HepG2 (cell line): ENCODE measurements around the gene ARG1. TPM values are rescaled to one million over a fixed set of nuclear protein-coding genes. Genes with fewer than 3 reads are reported as not detected.

Experiments
- HNRNPUL1 ChIP-seq: fragments of 200-400 bp; formaldehyde crosslinking; IDR thresholded peaks from 2 replicates; pipeline ENCODE4 v1.6.1; 2017; ENCODE audit warnings: low read depth, mild to moderate bottlenecking, low read length, moderate library complexity
- KLF16 ChIP-seq, 2 experiments: sonication (generic) in 1 of 2; formaldehyde crosslinking in 1 of 2; IDR thresholded peaks; 2 replicates each; pipeline versions ENCODE4 v1.6.1 to v1.8.0; 2016 to 2023; ENCODE audit warnings: missing genetic modification reagents in 2 of 2, missing compliant biosample characterization in 1 of 2
- KLF9 ChIP-seq: IDR thresholded peaks from 2 replicates; pipeline ENCODE4 v1.6.1; 2016; ENCODE audit warnings: low read depth
- MED13 ChIP-seq: sonication (generic); formaldehyde crosslinking; IDR thresholded peaks from 2 replicates; pipeline ENCODE4 v1.5.0; 2020; ENCODE audit warnings: missing genetic modification reagents
- MYC ChIP-seq: sonication (generic); formaldehyde crosslinking; IDR thresholded peaks from 2 replicates; pipeline ENCODE4 v1.9.0; 2021; ENCODE audit warnings: missing genetic modification reagents, borderline replicate concordance
- NCOA1 ChIP-seq: sonication (generic); formaldehyde crosslinking; IDR thresholded peaks from 2 replicates; pipeline ENCODE4 v1.9.0; 2021; ENCODE audit warnings: missing genetic modification reagents
- NFIB ChIP-seq: sonication (generic); formaldehyde crosslinking; IDR thresholded peaks from 2 replicates; pipeline ENCODE4 v1.9.0; 2021; ENCODE audit warnings: missing genetic modification reagents, mild to moderate bottlenecking, borderline replicate concordance
- NRL ChIP-seq: sonication (generic); formaldehyde crosslinking; IDR thresholded peaks from 2 replicates; pipeline ENCODE4 v1.5.0; 2020; ENCODE audit warnings: missing genetic modification reagents, mild to moderate bottlenecking, moderate library complexity, borderline replicate concordance
- PHB2 ChIP-seq: fragments of 450-650 bp; IDR thresholded peaks from 2 replicates; pipeline ENCODE4 v1.6.1; 2018; ENCODE audit not compliant: partially characterized antibody
- SAFB2 ChIP-seq: sonication (generic); formaldehyde crosslinking; IDR thresholded peaks from 2 replicates; pipeline ENCODE4 v1.5.1; 2020; ENCODE audit warnings: missing genetic modification reagents, low read depth, mild to moderate bottlenecking, borderline replicate concordance
- SAP130 ChIP-seq: IDR thresholded peaks from 2 replicates; pipeline ENCODE4 v1.6.1; 2016; ENCODE audit warnings: low read depth
- SKI ChIP-seq: fragments of 450-650 bp; IDR thresholded peaks from one replicate; pipeline ENCODE4 v1.6.1; 2018; ENCODE audit warnings: mild to moderate bottlenecking; ENCODE audit not compliant: partially characterized antibody
- SPEN ChIP-seq: sonication (generic); formaldehyde crosslinking; IDR thresholded peaks from 2 replicates; pipeline ENCODE4 v1.5.1; 2020; ENCODE audit warnings: low read depth, mild to moderate bottlenecking, missing genetic modification reagents
- SUZ12 ChIP-seq: fragments of 150-350 bp; IDR thresholded peaks from 2 replicates; pipeline ENCODE4 v1.6.1; 2014; ENCODE audit warnings: low read depth, low read length
- TCF7 ChIP-seq: sonication (generic); IDR thresholded peaks from 2 replicates; pipeline ENCODE4 v1.6.1; 2016; ENCODE audit warnings: antibody characterized with exemption, low read depth
- ZMYM3 ChIP-seq: sonication (generic); formaldehyde crosslinking; IDR thresholded peaks from 2 replicates; pipeline ENCODE4 v1.5.1; 2020; ENCODE audit warnings: mild to moderate bottlenecking, missing genetic modification reagents
- ZNF160 ChIP-seq: sonication (generic); formaldehyde crosslinking; IDR thresholded peaks from 2 replicates; pipeline ENCODE4 v1.8.0; 2022; ENCODE audit warnings: mild to moderate bottlenecking, inconsistent platforms, missing genetic modification reagents
- ZNF282 ChIP-seq: fragments of 450-650 bp; IDR thresholded peaks from 2 replicates; pipeline ENCODE4 v1.6.1; 2018; ENCODE audit not compliant: partially characterized antibody
- ZNF317 ChIP-seq: sonication (generic); formaldehyde crosslinking; IDR thresholded peaks from 2 replicates; pipeline ENCODE4 v1.5.0; 2020; ENCODE audit warnings: mild to moderate bottlenecking, missing genetic modification reagents
- ZNF331 ChIP-seq: sonication (generic); formaldehyde crosslinking; IDR thresholded peaks from 2 replicates; pipeline ENCODE4 v1.4.0; 2020; ENCODE audit warnings: missing genetic modification reagents
- ZNF546 ChIP-seq: sonication (generic); formaldehyde crosslinking; conservative IDR thresholded peaks from 2 replicates; pipeline ENCODE4 v1.8.1; 2023; ENCODE audit warnings: mild to moderate bottlenecking, missing genetic modification reagents
- ZNF724P ChIP-seq: sonication (generic); formaldehyde crosslinking; IDR thresholded peaks from 2 replicates; pipeline ENCODE4 v1.8.0; 2022; ENCODE audit warnings: missing genetic modification reagents, borderline replicate concordance
- ZSCAN21 ChIP-seq: sonication (generic); formaldehyde crosslinking; IDR thresholded peaks from 2 replicates; pipeline ENCODE4 v1.8.0; 2022; ENCODE audit warnings: mild to moderate bottlenecking, missing genetic modification reagents, moderate library complexity, borderline replicate concordance
- polyA plus RNA-seq, 8 experiments: library from polyadenylated mRNA; depleted of rRNA in 3 of 8; stranded (reverse) in 7 of 8; unstranded in 1 of 8; fragments of >200 nt; fragmentation: Illumina TruSeq in 4 of 8; extraction: Trizol in 4 of 8; gene quantifications; 2 replicates each; pipeline versions ENCODE4 v1.2.1 to v1.2.3, GENCODE V29; 2011 to 2016; ENCODE audit warnings: low read depth in 4 of 8, missing spikeins in 1 of 8, mixed read lengths in 1 of 8; ENCODE audit not compliant: insufficient read depth in 1 of 8
- total RNA-seq, 5 experiments: library from RNA; depleted of rRNA; stranded (reverse); fragments of >200 nt; fragmentation: Illumina TruSeq; extraction: Trizol; gene quantifications; 2 replicates each; pipeline ENCODE4 v1.2.3, GENCODE V29; 2016; ENCODE audit warnings: low read depth in 1 of 5
- TF ChIP-seq, protein P1 (sequence below): sonication (generic); formaldehyde crosslinking; conservative IDR thresholded peaks from 2 replicates; pipeline ENCODE4 v1.8.0; 2022; ENCODE audit warnings: mild to moderate bottlenecking, moderate library complexity, missing genetic modification reagents
- TF ChIP-seq, protein P2 (sequence below): sonication (generic); formaldehyde crosslinking; IDR thresholded peaks from 2 replicates; pipeline ENCODE4 v1.8.1; 2022; ENCODE audit warnings: mild to moderate bottlenecking, missing genetic modification reagents
- TF ChIP-seq, protein P3 (sequence below): sonication (generic); formaldehyde crosslinking; IDR thresholded peaks from 2 replicates; pipeline ENCODE4 v1.8.0; 2023; ENCODE audit warnings: mild to moderate bottlenecking, missing genetic modification reagents
- TF ChIP-seq, protein P4 (sequence below): sonication (generic); formaldehyde crosslinking; IDR thresholded peaks from 2 replicates; pipeline ENCODE4 v1.4.0; 2020; ENCODE audit warnings: mild to moderate bottlenecking, missing genetic modification reagents

ARG1 gene
- total and polyA plus RNA-seq, 2 of the 13 experiments (the other 11 are each of a cell fraction or from before 2014, with no cell fraction given): 2.2 to 11.2 TPM

DNA sequence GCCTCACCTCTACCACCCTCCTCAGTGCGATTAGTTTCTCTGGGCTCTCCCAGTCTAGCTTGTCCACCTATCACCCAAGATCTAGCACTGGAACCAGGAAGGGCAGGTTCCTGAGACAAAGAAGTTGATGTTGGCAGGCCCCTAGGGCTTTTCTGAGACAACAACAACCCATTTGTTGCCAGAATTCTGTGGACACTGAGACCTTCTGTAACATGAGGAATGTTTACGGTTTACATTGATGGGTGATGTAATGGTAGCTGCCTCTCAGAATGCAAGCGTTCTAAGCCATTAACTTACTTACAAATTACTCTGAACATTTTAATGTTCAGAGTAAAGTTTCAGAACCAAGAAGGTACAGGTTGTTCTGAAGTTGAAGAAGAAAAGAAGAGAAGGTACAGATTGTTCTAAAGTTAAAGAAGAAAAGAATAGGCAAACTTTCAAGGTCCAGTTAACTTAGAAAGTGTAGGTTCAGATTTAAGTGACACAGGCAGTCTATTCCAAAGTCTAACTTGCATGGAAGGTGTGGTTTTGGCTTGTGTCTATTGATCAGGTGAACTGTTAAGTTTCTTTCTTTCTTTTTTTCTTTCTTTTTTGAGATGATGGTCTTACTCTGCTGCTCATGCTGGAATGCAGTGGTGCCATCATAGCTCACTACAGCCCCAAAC lies 58.7 kb downstream of the ARG1 start (continued):
- no peak for TF ChIP-seq PHB2
- TF ChIP-seq KLF9: no peak
- TF ChIP-seq ZNF724P (CRISPR knock-in tag): no peak
- TF ChIP-seq MED13 (CRISPR knock-in tag): no peak
- no peak for TF ChIP-seq NCOA1 (CRISPR knock-in tag)
- no peak for TF ChIP-seq MYC (CRISPR knock-in tag)
- no peak for TF ChIP-seq TCF7
- TF ChIP-seq ZNF282: no peak
- 0 out of 2 replicates have a peak, but pooled peaks have one; percentile 36 for TF ChIP-seq ZNF546 (CRISPR knock-in tag)
- TF ChIP-seq SPEN (CRISPR knock-in tag): no peak
- TF ChIP-seq NFIB (CRISPR knock-in tag): no peak
- peak in 1 of 2 experiments; percentile 43; a peak in 1 of 4 replicates for TF ChIP-seq KLF16 (CRISPR knock-in tag; IDR thresholded peaks at IDR 0.05)
- TF ChIP-seq, protein P1, sequence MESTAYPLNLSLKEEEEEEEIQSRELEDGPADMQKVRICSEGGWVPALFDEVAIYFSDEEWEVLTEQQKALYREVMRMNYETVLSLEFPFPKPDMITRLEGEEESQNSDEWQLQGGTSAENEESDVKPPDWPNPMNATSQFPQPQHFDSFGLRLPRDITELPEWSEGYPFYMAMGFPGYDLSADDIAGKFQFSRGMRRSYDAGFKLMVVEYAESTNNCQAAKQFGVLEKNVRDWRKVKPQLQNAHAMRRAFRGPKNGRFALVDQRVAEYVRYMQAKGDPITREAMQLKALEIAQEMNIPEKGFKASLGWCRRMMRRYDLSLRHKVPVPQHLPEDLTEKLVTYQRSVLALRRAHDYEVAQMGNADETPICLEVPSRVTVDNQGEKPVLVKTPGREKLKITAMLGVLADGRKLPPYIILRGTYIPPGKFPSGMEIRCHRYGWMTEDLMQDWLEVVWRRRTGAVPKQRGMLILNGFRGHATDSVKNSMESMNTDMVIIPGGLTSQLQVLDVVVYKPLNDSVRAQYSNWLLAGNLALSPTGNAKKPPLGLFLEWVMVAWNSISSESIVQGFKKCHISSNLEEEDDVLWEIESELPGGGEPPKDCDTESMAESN (CRISPR knock-in tag): no peak
- TF ChIP-seq, protein P2, sequence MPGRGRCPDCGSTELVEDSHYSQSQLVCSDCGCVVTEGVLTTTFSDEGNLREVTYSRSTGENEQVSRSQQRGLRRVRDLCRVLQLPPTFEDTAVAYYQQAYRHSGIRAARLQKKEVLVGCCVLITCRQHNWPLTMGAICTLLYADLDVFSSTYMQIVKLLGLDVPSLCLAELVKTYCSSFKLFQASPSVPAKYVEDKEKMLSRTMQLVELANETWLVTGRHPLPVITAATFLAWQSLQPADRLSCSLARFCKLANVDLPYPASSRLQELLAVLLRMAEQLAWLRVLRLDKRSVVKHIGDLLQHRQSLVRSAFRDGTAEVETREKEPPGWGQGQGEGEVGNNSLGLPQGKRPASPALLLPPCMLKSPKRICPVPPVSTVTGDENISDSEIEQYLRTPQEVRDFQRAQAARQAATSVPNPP: no peak
- no peak for TF ChIP-seq SAFB2
- no peak for TF ChIP-seq ZNF317 (CRISPR knock-in tag)
- TF ChIP-seq SKI: no peak
- peak; percentile 47; the same call in 1 of the 2 replicates for TF ChIP-seq ZMYM3
- no peak for TF ChIP-seq ZNF331 (CRISPR knock-in tag)
- no peak for TF ChIP-seq NRL
- TF ChIP-seq, protein P3, sequence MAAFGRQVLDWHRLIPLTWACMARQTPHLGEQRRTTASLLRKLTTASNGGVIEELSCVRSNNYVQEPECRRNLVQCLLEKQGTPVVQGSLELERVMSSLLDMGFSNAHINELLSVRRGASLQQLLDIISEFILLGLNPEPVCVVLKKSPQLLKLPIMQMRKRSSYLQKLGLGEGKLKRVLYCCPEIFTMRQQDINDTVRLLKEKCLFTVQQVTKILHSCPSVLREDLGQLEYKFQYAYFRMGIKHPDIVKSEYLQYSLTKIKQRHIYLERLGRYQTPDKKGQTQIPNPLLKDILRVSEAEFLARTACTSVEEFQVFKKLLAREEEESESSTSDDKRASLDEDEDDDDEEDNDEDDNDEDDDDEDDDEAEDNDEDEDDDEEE (CRISPR knock-in tag): no peak
- peak; percentile 34; the same call in 1 of the 2 replicates for TF ChIP-seq SAP130 (CRISPR knock-in tag)
- TF ChIP-seq SUZ12: no peak
- TF ChIP-seq ZSCAN21 (CRISPR knock-in tag): no peak
- TF ChIP-seq, protein P4, sequence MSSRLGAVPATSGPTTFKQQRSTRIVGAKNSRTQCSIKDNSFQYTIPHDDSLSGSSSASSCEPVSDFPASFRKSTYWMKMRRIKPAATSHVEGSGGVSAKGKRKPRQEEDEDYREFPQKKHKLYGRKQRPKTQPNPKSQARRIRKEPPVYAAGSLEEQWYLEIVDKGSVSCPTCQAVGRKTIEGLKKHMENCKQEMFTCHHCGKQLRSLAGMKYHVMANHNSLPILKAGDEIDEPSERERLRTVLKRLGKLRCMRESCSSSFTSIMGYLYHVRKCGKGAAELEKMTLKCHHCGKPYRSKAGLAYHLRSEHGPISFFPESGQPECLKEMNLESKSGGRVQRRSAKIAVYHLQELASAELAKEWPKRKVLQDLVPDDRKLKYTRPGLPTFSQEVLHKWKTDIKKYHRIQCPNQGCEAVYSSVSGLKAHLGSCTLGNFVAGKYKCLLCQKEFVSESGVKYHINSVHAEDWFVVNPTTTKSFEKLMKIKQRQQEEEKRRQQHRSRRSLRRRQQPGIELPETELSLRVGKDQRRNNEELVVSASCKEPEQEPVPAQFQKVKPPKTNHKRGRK (CRISPR knock-in tag): no peak
- no peak for TF ChIP-seq HNRNPUL1
- no peak for TF ChIP-seq ZNF160 (CRISPR knock-in tag)
